ENCODE data around the gene EDDM13.
"Not testable (repeated sequence)": the region's sequence is repeated elsewhere in the genome, so short reads cannot be mapped to it uniquely, and the experiment has no call there.

EDDM13 gene

GRCh38 chr19:56319991-56320390, 47.4 kb downstream of the EDDM13 start:
- TF ChIP-seq SPI1 (IDR thresholded peaks at IDR 0.05; ENCODE audit: low read depth, low read length) (no peak), POU2F2 (IDR thresholded peaks at IDR 0.05; ENCODE audit: low read depth, low read length) (no peak), POLR2A (IDR thresholded peaks at IDR 0.05; ENCODE audit: low read depth, low read length) (no peak)
- no peak for FAIRE-seq
- no peak for DNase-seq (ENCODE audit: insufficient read length, low spot score)

DNA sequence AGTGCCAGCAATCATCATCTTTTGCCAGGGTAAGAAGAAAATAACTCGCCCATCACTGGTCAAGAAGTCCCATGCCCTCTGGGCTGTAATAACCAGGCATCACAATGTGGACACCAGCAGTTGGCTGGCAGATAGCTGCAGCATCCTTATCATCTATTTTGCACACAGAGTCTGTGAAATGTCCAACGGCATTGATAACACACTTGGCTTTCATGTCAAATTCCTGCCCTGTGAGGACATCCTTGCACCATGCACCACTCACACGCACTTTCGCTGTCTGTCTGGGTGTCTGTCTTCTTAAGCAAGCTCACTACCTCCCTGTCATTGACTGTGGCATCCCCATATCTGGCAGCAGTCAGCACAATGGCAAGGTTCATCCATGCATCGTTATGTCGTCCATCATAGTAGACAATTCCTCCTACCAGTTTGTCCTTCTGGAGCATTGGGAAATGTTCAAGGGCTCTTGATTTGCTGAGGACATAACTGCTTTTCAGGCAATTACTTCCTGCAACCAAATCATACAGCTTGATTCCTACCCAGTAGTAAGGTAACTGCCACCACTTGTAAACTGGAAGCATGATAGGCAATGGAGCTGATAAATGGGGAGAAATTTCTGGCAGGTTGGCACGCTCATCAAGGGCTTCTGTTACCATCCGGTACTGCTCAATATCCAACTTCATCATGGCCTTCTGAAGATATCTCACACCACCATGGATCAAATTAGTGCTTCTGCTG, 48.9 kb downstream of the EDDM13 start:
- TF ChIP-seq TAF1 (IDR thresholded peaks at IDR 0.05; ENCODE audit: low read depth, low read length) (no peak), SPI1 (IDR thresholded peaks at IDR 0.05; ENCODE audit: low read depth, low read length) (no peak), PAX5 (IDR thresholded peaks at IDR 0.05; ENCODE audit: insufficient read depth, low read length, severe bottlenecking) (no peak), POLR2AphosphoS5 (IDR thresholded peaks at IDR 0.05; ENCODE audit: low read depth, low read length) (no peak), POLR2A (IDR thresholded peaks at IDR 0.05; ENCODE audit: low read depth, low read length) (no peak)
- FAIRE-seq (peak; percentile 58), DNase-seq (ENCODE audit: insufficient read length, low spot score) (no peak)

DNA sequence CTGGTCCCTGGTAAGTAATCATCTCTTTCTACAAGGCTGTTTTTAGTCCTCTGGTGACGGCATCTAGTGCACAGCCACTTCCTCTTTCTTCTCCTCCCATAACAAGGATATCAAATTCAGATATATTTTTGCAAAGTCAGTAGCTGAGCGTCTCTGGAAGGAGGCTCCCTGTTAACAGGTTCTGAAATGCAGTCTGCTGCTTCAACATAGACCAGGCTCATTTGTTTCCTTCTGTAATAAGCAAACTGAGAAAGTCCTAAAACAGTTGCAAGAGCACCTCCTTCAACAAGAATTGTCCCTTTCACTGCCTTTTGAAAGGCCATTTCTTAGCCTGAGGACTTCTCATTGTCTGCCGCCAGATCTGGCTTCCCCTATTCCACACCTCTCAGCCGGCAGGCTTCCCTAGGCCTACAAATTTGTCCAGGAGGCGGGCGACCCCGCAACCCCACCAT, 49.5 kb downstream of the EDDM13 start:
- DNase-seq (ENCODE audit: insufficient read length, low spot score), result no peak
- FAIRE-seq, result no peak
- TF ChIP-seq PAX5 (IDR thresholded peaks at IDR 0.05; ENCODE audit: insufficient read depth, low read length, severe bottlenecking) (no peak), SPI1 (IDR thresholded peaks at IDR 0.05; ENCODE audit: low read depth, low read length) (peak; percentile 97)

GRCh38 chr19:56324436-56324835, 51.9 kb downstream of the EDDM13 start:
- no peak for DNase-seq (ENCODE audit: insufficient read length, low spot score)
- FAIRE-seq, result no peak
- no peak for TF ChIP-seq TAF1 (IDR thresholded peaks at IDR 0.05; ENCODE audit: low read depth, low read length)
- no peak for TF ChIP-seq POU2F2 (IDR thresholded peaks at IDR 0.05; ENCODE audit: low read depth, low read length)
- no peak for TF ChIP-seq POLR2AphosphoS5 (IDR thresholded peaks at IDR 0.05; ENCODE audit: low read depth, low read length)
- TF ChIP-seq POLR2A (IDR thresholded peaks at IDR 0.05; ENCODE audit: low read depth, low read length), result no peak
- TF ChIP-seq SPI1 (IDR thresholded peaks at IDR 0.05; ENCODE audit: low read depth, low read length), result no peak
- no peak for TF ChIP-seq PAX5 (IDR thresholded peaks at IDR 0.05; ENCODE audit: insufficient read depth, low read length, severe bottlenecking)

- DNase-seq (ENCODE audit: insufficient read length, low spot score), result no peak
- TF ChIP-seq POLR2AphosphoS5 (IDR thresholded peaks at IDR 0.05; ENCODE audit: low read depth, low read length) (no peak), POLR2A (IDR thresholded peaks at IDR 0.05; ENCODE audit: low read depth, low read length) (no peak), TAF1 (IDR thresholded peaks at IDR 0.05; ENCODE audit: low read depth, low read length) (no peak), POU2F2 (IDR thresholded peaks at IDR 0.05; ENCODE audit: low read depth, low read length) (no peak), SPI1 (IDR thresholded peaks at IDR 0.05; ENCODE audit: low read depth, low read length) (no peak), PAX5 (IDR thresholded peaks at IDR 0.05; ENCODE audit: insufficient read depth, low read length, severe bottlenecking) (no peak)
- FAIRE-seq, result no peak
Observed at GRCh38 chr19:56332695-56333094, 60.1 kb downstream of the EDDM13 start.

DNA sequence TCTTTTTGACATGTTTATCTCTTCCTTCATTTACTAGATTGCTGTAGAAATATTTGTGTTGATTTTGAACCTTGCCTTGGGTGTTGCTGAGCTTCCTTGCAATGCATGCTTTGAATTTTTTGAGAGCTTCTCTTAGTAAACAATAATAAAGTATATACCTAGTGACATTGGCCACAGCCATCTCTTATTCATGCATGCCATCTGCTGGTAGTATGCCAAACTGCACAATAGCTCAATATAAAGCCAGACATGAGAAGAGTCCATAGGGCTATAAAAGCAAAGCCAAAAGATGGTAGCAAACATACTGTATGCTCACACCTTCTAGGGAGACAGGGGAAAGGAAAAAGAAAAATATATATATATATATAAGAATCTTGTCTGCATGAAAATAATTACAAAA, 61.0 kb downstream of the EDDM13 start:
- DNase-seq (ENCODE audit: insufficient read length, low spot score) (no peak), FAIRE-seq (peak; percentile 76)
- TF ChIP-seq POU2F2 (IDR thresholded peaks at IDR 0.05; ENCODE audit: low read depth, low read length) (no peak), TAF1 (IDR thresholded peaks at IDR 0.05; ENCODE audit: low read depth, low read length) (no peak), POLR2A (IDR thresholded peaks at IDR 0.05; ENCODE audit: low read depth, low read length) (no peak), PAX5 (IDR thresholded peaks at IDR 0.05; ENCODE audit: insufficient read depth, low read length, severe bottlenecking) (no peak), SPI1 (IDR thresholded peaks at IDR 0.05; ENCODE audit: low read depth, low read length) (no peak), POLR2AphosphoS5 (IDR thresholded peaks at IDR 0.05; ENCODE audit: low read depth, low read length) (no peak)

GRCh38 chr19:56335371-56335770, 62.8 kb downstream of the EDDM13 start:
- DNase-seq (ENCODE audit: insufficient read length, low spot score); FAIRE-seq: not testable (repeated sequence)

GRCh38 chr19:56337077-56337476, 64.5 kb downstream of the EDDM13 start:
- not testable (repeated sequence) for DNase-seq (ENCODE audit: insufficient read length, low spot score); FAIRE-seq

DNA sequence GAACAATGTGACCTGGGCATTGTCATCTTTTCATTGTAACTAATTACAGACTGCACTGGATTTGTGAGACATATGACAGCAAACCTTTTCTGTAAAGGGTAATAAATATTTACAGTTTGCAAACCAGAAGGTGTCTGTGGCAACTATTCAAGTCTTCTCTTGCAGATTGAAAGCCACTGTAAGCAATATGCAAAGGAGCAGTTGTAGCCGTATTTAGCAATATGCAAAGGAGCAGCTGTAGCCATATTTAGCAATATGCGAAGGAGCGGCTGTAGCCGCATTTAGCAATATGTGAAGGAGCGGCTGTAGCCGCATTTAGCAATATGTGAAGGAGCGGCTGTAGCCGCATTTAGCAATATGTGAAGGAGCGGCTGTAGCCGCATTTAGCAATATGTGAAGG, 66.5 kb downstream of the EDDM13 start:
- not testable (repeated sequence) for DNase-seq (ENCODE audit: insufficient read length, low spot score); FAIRE-seq

- FAIRE-seq (no peak), DNase-seq (ENCODE audit: insufficient read length, low spot score) (no peak)
- TF ChIP-seq POLR2AphosphoS5 (IDR thresholded peaks at IDR 0.05; ENCODE audit: low read depth, low read length) (no peak), SPI1 (IDR thresholded peaks at IDR 0.05; ENCODE audit: low read depth, low read length) (no peak), POU2F2 (IDR thresholded peaks at IDR 0.05; ENCODE audit: low read depth, low read length) (no peak)
Observed at GRCh38 chr19:56341948-56342347, 69.4 kb downstream of the EDDM13 start.

- no peak for TF ChIP-seq PAX5 (IDR thresholded peaks at IDR 0.05; ENCODE audit: insufficient read depth, low read length, severe bottlenecking)
- no peak for TF ChIP-seq SPI1 (IDR thresholded peaks at IDR 0.05; ENCODE audit: low read depth, low read length)
- no peak for TF ChIP-seq POLR2AphosphoS5 (IDR thresholded peaks at IDR 0.05; ENCODE audit: low read depth, low read length)
- TF ChIP-seq POU2F2 (IDR thresholded peaks at IDR 0.05; ENCODE audit: low read depth, low read length), result no peak
- no peak for TF ChIP-seq POLR2A (IDR thresholded peaks at IDR 0.05; ENCODE audit: low read depth, low read length)
- FAIRE-seq (no peak), DNase-seq (ENCODE audit: insufficient read length, low spot score) (no peak)
Observed at GRCh38 chr19:56347163-56347778, 74.7 kb downstream of the EDDM13 start.

Data from GM12891 (cell line).